SK-N-SH (cell line): ENCODE measurements around the gene FCN3. TPM values are rescaled to one million over a fixed set of nuclear protein-coding genes. Genes with fewer than 3 reads are reported as not detected.
A peak's percentile ranks its signal among the peaks of the same experiment; 100 is the strongest.

Experiments used
- CTCF ChIA-PET: fragments of 300-600, 350-600 bp; formaldehyde crosslinking; extraction: SDS; loops from one replicate; lab custom pipeline; 2021; lab: Yijun Ruan, JAX
- POLR2A ChIA-PET: fragments of 350-600 bp; sonication (Branson Sonifier 250); formaldehyde crosslinking; extraction: SDS; loops from one replicate; lab custom pipeline; 2020; ENCODE audit warnings: antibody characterized with exemption, inconsistent platforms; lab: Yijun Ruan, JAX
- DNase-seq: peaks from one replicate; pipeline ENCODE4 v3.0.0; 2012
- H2AFZ ChIP-seq: fragments of 200-600 bp; sonication (generic); 2 replicates; pipeline ENCODE4 v1.8.1; 2016; ENCODE audit warnings: antibody characterized with exemption, mild to moderate bottlenecking, low read depth
- H3F3A ChIP-seq: fragments of 200-600 bp; sonication (generic); replicated peaks from 2 replicates; pipeline ENCODE3; 2016; ENCODE audit warnings: antibody characterized with exemption, mild to moderate bottlenecking; ENCODE audit not compliant: insufficient read depth
- H3K27ac ChIP-seq, 2 experiments: fragments of 200-500 bp in 1 of 2; fragments of 200-600 bp in 1 of 2; sonication (Bioruptor generic) in 1 of 2; sonication (generic), shearing (Covaris generic) in 1 of 2; 2 replicates each; pipeline versions ENCODE4 v1.5.1 to v1.6.1; 2014 to 2016; ENCODE audit warnings: low read depth in 2 of 2, inconsistent platforms in 1 of 2, low read length in 1 of 2, mild to moderate bottlenecking in 1 of 2, mixed read lengths in 1 of 2
- H3K27me3 ChIP-seq: fragments of 200-600 bp; sonication (generic), shearing (Covaris generic); 2 replicates; pipeline ENCODE4 v1.6.1; 2016; ENCODE audit warnings: mixed run types; ENCODE audit not compliant: insufficient read depth
- H3K36me3 ChIP-seq, 2 experiments: fragments of 200-500 bp in 1 of 2; fragments of 200-600 bp in 1 of 2; sonication (Bioruptor generic) in 1 of 2; sonication (generic) in 1 of 2; replicated peaks in 1 of 2; 2 replicates each; pipeline versions ENCODE3 to v1.5.1; 2014 to 2016; ENCODE audit warnings: low read length in 1 of 2, mild to moderate bottlenecking in 1 of 2; ENCODE audit not compliant: insufficient read depth in 2 of 2, control insufficient read depth in 1 of 2
- H3K4me1 ChIP-seq, 2 experiments: fragments of 200-500 bp in 1 of 2; fragments of 200-600 bp in 1 of 2; sonication (Bioruptor generic) in 1 of 2; sonication (generic), shearing (Covaris generic) in 1 of 2; 2 replicates each; pipeline versions ENCODE4 v1.5.1 to v1.6.1; 2014 to 2016; ENCODE audit warnings: low read depth in 1 of 2, low read length in 1 of 2, mixed run types in 1 of 2; ENCODE audit not compliant: insufficient read depth in 2 of 2, control insufficient read depth in 1 of 2
- H3K4me2 ChIP-seq: fragments of 200-600 bp; sonication (generic), shearing (Covaris generic); 2 replicates; pipeline ENCODE4 v1.6.1; 2017; ENCODE audit warnings: mixed run types
- H3K4me3 ChIP-seq, 2 experiments: fragments of 200-500 bp in 1 of 2; fragments of 200-600 bp in 1 of 2; sonication (Bioruptor generic) in 1 of 2; sonication (generic), shearing (Covaris generic) in 1 of 2; 2 replicates each; pipeline versions ENCODE4 v1.5.1 to v1.8.1; 2014 to 2016; ENCODE audit warnings: low read depth in 2 of 2, inconsistent platforms in 1 of 2, low read length in 1 of 2, mild to moderate bottlenecking in 1 of 2, mixed read lengths in 1 of 2, moderate library complexity in 1 of 2
- H3K79me2 ChIP-seq: fragments of 200-600 bp; sonication (generic); 2 replicates; pipeline ENCODE4 v1.8.1; 2017; ENCODE audit warnings: mild to moderate bottlenecking; ENCODE audit not compliant: insufficient read depth
- H3K9ac ChIP-seq: fragments of 200-600 bp; sonication (generic); 2 replicates; pipeline ENCODE4 v1.6.1; 2017; ENCODE audit warnings: mixed run types
- H3K9me2 ChIP-seq: fragments of 200-600 bp; sonication (generic); 2 replicates; pipeline ENCODE4 v1.6.1; 2017; ENCODE audit warnings: mixed run types
- H3K9me3 ChIP-seq: fragments of 200-600 bp; sonication (generic); 2 replicates; pipeline ENCODE4 v1.6.1; 2017; ENCODE audit warnings: mixed run types, mild to moderate bottlenecking, moderate library complexity
- H4K20me1 ChIP-seq: fragments of 200-600 bp; sonication (generic); 2 replicates; pipeline ENCODE4 v1.6.1; 2017; ENCODE audit warnings: mild to moderate bottlenecking, mixed run types; ENCODE audit not compliant: insufficient read depth
- CHD2 ChIP-seq: fragments of 150-350 bp; IDR thresholded peaks from 2 replicates; pipeline ENCODE4 v1.6.1; 2018; ENCODE audit warnings: low read length; ENCODE audit not compliant: partially characterized antibody
- CTCF ChIP-seq: fragments of 200-600 bp; sonication (generic); IDR thresholded peaks from 2 replicates; pipeline ENCODE4 v1.6.1; 2017; ENCODE audit warnings: antibody characterized with exemption, mild to moderate bottlenecking, moderate library complexity
- ELF1 ChIP-seq: IDR thresholded peaks from 2 replicates; pipeline ENCODE4 v1.4.0; 2012
- EP300 ChIP-seq, 2 experiments: IDR thresholded peaks; 2 replicates each; pipeline versions ENCODE4 v1.4.0 to v1.6.1; 2012; ENCODE audit warnings: borderline replicate concordance in 1 of 2, low read depth in 1 of 2, low read length in 1 of 2
- EZH2phosphoT487 ChIP-seq: fragments of 200-600 bp; sonication (generic); IDR thresholded peaks from 2 replicates; pipeline ENCODE4 v1.6.1; 2017; ENCODE audit warnings: low read depth, mixed run types, mild to moderate bottlenecking, antibody characterized with exemption, moderate library complexity, borderline replicate concordance
- FOSL2 ChIP-seq: IDR thresholded peaks from 2 replicates; pipeline ENCODE4 v1.4.0; 2012; ENCODE audit warnings: low read depth, mild to moderate bottlenecking, moderate library complexity, borderline replicate concordance
- GABPA ChIP-seq: IDR thresholded peaks from 2 replicates; pipeline ENCODE4 v1.4.0; 2012; ENCODE audit warnings: low read depth, mild to moderate bottlenecking
- GATA2 ChIP-seq: sonication (generic); formaldehyde crosslinking; IDR thresholded peaks from 2 replicates; pipeline ENCODE4 v1.5.0; 2020; ENCODE audit warnings: mild to moderate bottlenecking, missing genetic modification reagents
- JUND ChIP-seq: IDR thresholded peaks from 2 replicates; pipeline ENCODE4 v1.4.0; 2012
- MAX ChIP-seq: IDR thresholded peaks from 2 replicates; pipeline ENCODE4 v1.4.0; 2012; ENCODE audit warnings: low read depth
- NRF1 ChIP-seq: IDR thresholded peaks from 2 replicates; pipeline ENCODE4 v1.6.1; 2012; ENCODE audit warnings: low read depth, mild to moderate bottlenecking, low read length
- RAD21 ChIP-seq: IDR thresholded peaks from 2 replicates; pipeline ENCODE4 v1.6.1; 2012; ENCODE audit warnings: mild to moderate bottlenecking, low read length
- RCOR1 ChIP-seq: fragments of 150-350 bp; IDR thresholded peaks from 2 replicates; pipeline ENCODE4 v1.6.1; 2017; ENCODE audit warnings: antibody characterized with exemption, low read length
- RFX5 ChIP-seq: IDR thresholded peaks from 2 replicates; pipeline ENCODE4 v1.6.1; 2012; ENCODE audit warnings: mild to moderate bottlenecking, improper control_type of control experiment, low read length
- SIN3A ChIP-seq: IDR thresholded peaks from 2 replicates; pipeline ENCODE4 v1.6.1; 2012; ENCODE audit warnings: low read depth, mild to moderate bottlenecking, low read length, moderate library complexity, borderline replicate concordance
- SMC3 ChIP-seq: IDR thresholded peaks from 2 replicates; pipeline ENCODE4 v1.6.1; 2012; ENCODE audit warnings: low read depth, low read length, improper control_type of control experiment
- TAF1 ChIP-seq: IDR thresholded peaks from 2 replicates; pipeline ENCODE4 v1.6.1; 2012; ENCODE audit warnings: low read depth, mild to moderate bottlenecking, low read length, moderate library complexity, borderline replicate concordance
- TEAD4 ChIP-seq: IDR thresholded peaks from 2 replicates; pipeline ENCODE4 v1.4.0; 2012; ENCODE audit warnings: mild to moderate bottlenecking, borderline replicate concordance; ENCODE audit not compliant: insufficient read depth
- YY1 ChIP-seq: IDR thresholded peaks from 2 replicates; pipeline ENCODE4 v1.4.0; 2012; ENCODE audit warnings: low read depth, mild to moderate bottlenecking
- ZBTB33 ChIP-seq: IDR thresholded peaks from 2 replicates; pipeline ENCODE4 v1.4.0; 2012; ENCODE audit warnings: low read depth, borderline replicate concordance
- WGBS: methylation state at CpG from one replicate; pipeline ENCODE4 v1.1.6; 2017; ENCODE audit warnings: low lambda C conversion rate; 5-methylcytosine and 5-hydroxymethylcytosine counted together
- polyA plus RNA-seq, 3 experiments: library from polyadenylated mRNA; depleted of rRNA; stranded (reverse); fragments of >200 nt; gene quantifications; 2 replicates each; pipeline ENCODE4 v1.2.3, GENCODE V29; 2012

FCN3 gene
- polyA plus RNA-seq, 1 of the 3 experiments (the other 2 are of a cell fraction) = not detected

- no peaks in the 10 kb centered on the region for H3K4me1 ChIP-seq
- peaks cover 4 to 66% of the 10 kb centered on the region in 2 experiments for H3K36me3 ChIP-seq
- H3K9ac ChIP-seq = no peak overlapping the region
- H3K4me2 ChIP-seq = no peak overlapping the region
- WGBS = 59% methylated on average over 5 of the region's 11 CpGs
- peak; percentile 87 for DNase-seq
- no peak overlapping the region for H3K27ac ChIP-seq
- H4K20me1 ChIP-seq = peaks cover 12% of the 10 kb centered on the region; the same call in 1 of the 2 replicates
- no peaks in the 10 kb centered on the region for H3K9me3 ChIP-seq
- POLR2A ChIA-PET = no interaction called here
- CTCF ChIA-PET = interaction anchor here (0.7 to 7.4 kb wide), 38 partner anchors 9 to 289 kb away, joined by 3 to 85 read pairs (median 4); partner anchors contain the start of genes CD164L2, MAP3K6, SYTL1 and TMEM222
- H3K9me2 ChIP-seq = no peaks in the 10 kb centered on the region
- TF ChIP-seq GABPA = no peak
- TF ChIP-seq RAD21 = peak; percentile 48
- TF ChIP-seq ELF1 = no peak
- peak; percentile 85 for TF ChIP-seq CTCF
- TF ChIP-seq SMC3 = peak; percentile 54
- TF ChIP-seq TAF1 = no peak
- H2AFZ ChIP-seq = no peak overlapping the region
- no peaks in the 10 kb centered on the region for H3K27me3 ChIP-seq
- no peak overlapping the region; a peak in 1 of 4 replicates for H3K4me3 ChIP-seq
- no peaks in the 10 kb centered on the region for H3F3A ChIP-seq
- peaks cover 33% of the 10 kb centered on the region for H3K79me2 ChIP-seq
These were observed 41.9 kb downstream of the FCN3 start for GRCh38 chr1:27332536-27333281.

- 100% methylated on average over 5 of the region's 5 CpGs for WGBS
- H3K4me1 ChIP-seq = no peaks in the 10 kb centered on the region
- ChIA-PET CTCF (interaction anchor here (0.7 to 7.4 kb wide), 25 partner anchors 9 to 275 kb away, joined by 3 to 85 read pairs (median 5); partner anchors contain the start of genes CD164L2, MAP3K6 and TMEM222), POLR2A (no interaction called here)
- no peaks in the 10 kb centered on the region for H3K27me3 ChIP-seq
- TF ChIP-seq YY1 (no peak), EZH2phosphoT487 (no peak), GATA2 (no peak), NRF1 (no peak), EP300 (IDR thresholded peaks at IDR 0.05; ENCODE audit: borderline replicate concordance in 1 of 2, low read depth in 1 of 2, low read length in 1 of 2) (no peak), CHD2 (no peak), TEAD4 (no peak), MAX (no peak), RCOR1 (no peak), RFX5 (no peak), SIN3A (no peak), FOSL2 (no peak), ZBTB33 (no peak), JUND (no peak)
- H3K9ac ChIP-seq = no peak overlapping the region
- H3K9me2 ChIP-seq = no peaks in the 10 kb centered on the region
- no peak overlapping the region for H3K4me2 ChIP-seq
- peaks cover 4 to 68% of the 10 kb centered on the region in 2 experiments for H3K36me3 ChIP-seq
- DNase-seq = no peak
- peaks cover 17% of the 10 kb centered on the region; the same call in 1 of the 2 replicates for H4K20me1 ChIP-seq
- peaks cover 41% of the 10 kb centered on the region for H3K79me2 ChIP-seq
- H3F3A ChIP-seq = no peaks in the 10 kb centered on the region
- H3K27ac ChIP-seq = no peak overlapping the region; a peak in 1 of 4 replicates
- no peaks in the 10 kb centered on the region for H3K9me3 ChIP-seq
- H2AFZ ChIP-seq = no peak overlapping the region
- H3K4me3 ChIP-seq = no peak overlapping the region
These were observed 42.7 kb downstream of the FCN3 start for GRCh38 chr1:27331922-27332321.
